Right cardiac atrium (tissue), 5 donors: Measurements from ENCODE around the gene CLEC16A. TPM values are rescaled to one million over a fixed set of nuclear protein-coding genes. Genes with fewer than 3 reads are reported as not detected.
"Not testable (repeated sequence)": the region's sequence is repeated elsewhere in the genome, so short reads cannot be mapped to it uniquely, and the experiment has no call there.

ENCODE experiments used
- ATAC-seq, 2 donors: fragments of 200-7000 bp; cut with Tn5 transposase; one replicate each; pipeline versions ENCODE4 v1.8.0 to v1.9.1; 2020; ENCODE audit warnings: moderate library complexity in 2 of 2, mild to moderate bottlenecking in 1 of 2
- DNase-seq, 3 donors: peaks; one replicate each; pipeline ENCODE4 v3.0.0-alpha.2; 2020
- H3K27ac ChIP-seq: one replicate; pipeline ENCODE4 v1.5.1; 2013; ENCODE audit warnings: mild to moderate bottlenecking, low read length, control low read depth, moderate library complexity
- H3K27me3 ChIP-seq: one replicate; pipeline ENCODE4 v1.6.1; 2013; ENCODE audit not compliant: control insufficient read depth, insufficient read depth
- H3K4me1 ChIP-seq: one replicate; pipeline ENCODE4 v1.6.1; 2013; ENCODE audit warnings: low read length; ENCODE audit not compliant: control insufficient read depth, insufficient read depth
- H3K4me3 ChIP-seq: one replicate; pipeline ENCODE4 v1.5.1; 2013; ENCODE audit warnings: low read length, control low read depth
- H3K9me3 ChIP-seq: one replicate; pipeline ENCODE4 v1.6.1; 2013; ENCODE audit warnings: low read length; ENCODE audit not compliant: control insufficient read depth
- WGBS: extraction: QIAGEN DNeasy Blood & Tissue Kit; methylation state at CpG from one replicate; pipeline ENCODE4 v1.1.7; 2013; 5-methylcytosine and 5-hydroxymethylcytosine counted together
- intact Hi-C, 4 donors: fragments of 100-400 bp; cut with DNase I; formaldehyde crosslinking; loops; one replicate each; pipeline versions ENCODE4 v1.11.0 to v1.14.0; 2022 to 2023
- polyA plus RNA-seq: library from polyadenylated mRNA; stranded (reverse); fragments of 200-250 nt; gene quantifications from one replicate; pipeline ENCODE4 v1.2.3, GENCODE V29; 2013
- total RNA-seq, 4 donors: library from RNA; stranded (reverse); fragmentation: NEBNext Ultra II Directional; extraction: Animal tissue kit (Norgen Biotek cat#: 25700); gene quantifications; one replicate each; pipeline ENCODE4 v1.2.1, GENCODE V29; 2021
- donor health status: healthy with polysubstance abuse.
- donor health status: DM: no; HTN: yes; CAD: no.
- donor health status: DM: no; HTN: no; CAD: no.
- donor health status: DM: no; HTN: yes; CAD: no; lungs with severe emphysema.
- donor health status: DM: yes; HTN: yes; CAD: no.

CLEC16A gene
- total and polyA plus RNA-seq, 5 donors = 14.9 to 31.5 (median 29.2) TPM

GRCh38 chr16:10926094-10926493 is 18.3 kb upstream of the CLEC16A start:
- WGBS = 60% methylated on average over 4 of the region's 4 CpGs
- H3K27me3 ChIP-seq = no peaks in the 10 kb centered on the region
- intact Hi-C loops = loop anchor here in 1 of 4 donors (10.0 kb wide), 1 partner anchor 171 kb away; no protein-coding TSS in a partner anchor
- no peak for ATAC-seq
- H3K4me1 ChIP-seq = peaks cover 12% of the 10 kb centered on the region
- no peak overlapping the region for H3K27ac ChIP-seq
- DNase-seq = no peak
- no peak overlapping the region for H3K4me3 ChIP-seq
- H3K9me3 ChIP-seq = no peaks in the 10 kb centered on the region

DNA sequence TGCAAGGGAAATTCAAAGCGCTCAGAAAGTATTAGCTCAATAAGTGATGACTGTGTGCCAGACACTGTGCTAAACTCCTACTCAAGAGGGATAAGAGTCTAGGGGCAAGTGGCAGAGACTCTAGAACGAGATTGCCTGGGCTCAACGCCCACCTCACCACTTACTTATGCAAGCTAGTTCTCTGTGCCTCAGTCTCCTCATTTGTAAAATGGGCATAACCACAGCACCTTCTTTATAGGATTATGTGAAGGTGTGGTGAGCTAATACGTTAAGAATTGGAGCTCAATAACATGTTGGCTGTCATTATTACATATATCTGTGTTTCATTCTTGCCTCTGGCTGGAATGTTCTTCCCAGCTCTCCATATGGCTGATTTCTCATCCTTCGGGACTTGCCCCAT is 17.5 kb upstream of the CLEC16A start:
- 92% methylated on average over 5 of the region's 5 CpGs for WGBS
- DNase-seq = no peak
- Histone ChIP-seq H3K4me1 (peaks cover 11% of the 10 kb centered on the region), H3K9me3 (no peaks in the 10 kb centered on the region), H3K4me3 (no peak overlapping the region), H3K27ac (no peak overlapping the region), H3K27me3 (no peaks in the 10 kb centered on the region)
- no peak for ATAC-seq
- intact Hi-C loops = loop anchor here in 1 of 4 donors (10.0 kb wide), 1 partner anchor 172 kb away; no protein-coding TSS in a partner anchor

GRCh38 chr16:10927497-10928112 is 16.8 kb upstream of the CLEC16A start:
- Histone ChIP-seq H3K27me3 (no peaks in the 10 kb centered on the region), H3K4me1 (peaks cover 6% of the 10 kb centered on the region), H3K9me3 (no peaks in the 10 kb centered on the region), H3K27ac (no peak overlapping the region), H3K4me3 (no peak overlapping the region)
- DNase-seq (no peak), ATAC-seq (no peak)
- WGBS = 94% methylated on average over 11 of the region's 11 CpGs
- intact Hi-C loops = loop anchor here in 1 of 4 donors (10.0 kb wide), 1 partner anchor 173 kb away; no protein-coding TSS in a partner anchor

- H3K4me1 ChIP-seq = peaks cover 14% of the 10 kb centered on the region
- intact Hi-C loops = loop anchor here in 1 of 4 donors (10.0 kb wide), 1 partner anchor 174 kb away; no protein-coding TSS in a partner anchor
Measured at GRCh38 chr16:10929097-10929496, 15.3 kb upstream of the CLEC16A start.

GRCh38 chr16:10929853-10930754 is 14.3 kb upstream of the CLEC16A start:
- ATAC-seq = peak in 1 of 2 donors; percentile 14
- intact Hi-C loops = loop anchor here in 1 of 4 donors (10.0 kb wide), 1 partner anchor 175 kb away; no protein-coding TSS in a partner anchor
- DNase-seq = no peak
- Histone ChIP-seq H3K27ac (no peak overlapping the region), H3K27me3 (no peaks in the 10 kb centered on the region), H3K4me1 (peaks cover 19% of the 10 kb centered on the region), H3K4me3 (no peak overlapping the region), H3K9me3 (no peaks in the 10 kb centered on the region)
- 64% methylated on average over 15 of the region's 15 CpGs for WGBS

More at GRCh38 chr16:10929097-10929496, 15.3 kb upstream of the CLEC16A start:
- H3K4me3 ChIP-seq, H3K27ac ChIP-seq, ATAC-seq, DNase-seq, H3K27me3 ChIP-seq, H3K9me3 ChIP-seq: not testable (repeated sequence)
- 84% methylated on average over 12 of the region's 12 CpGs for WGBS

- Histone ChIP-seq H3K9me3 (no peaks in the 10 kb centered on the region), H3K27ac (no peak overlapping the region), H3K4me1 (peaks cover 19% of the 10 kb centered on the region), H3K4me3 (no peak overlapping the region), H3K27me3 (no peaks in the 10 kb centered on the region)
- DNase-seq = no peak
- 75% methylated on average over 2 of the region's 2 CpGs for WGBS
- ATAC-seq = no peak
- intact Hi-C loops = no loop called here
Measured at GRCh38 chr16:10930755-10931093, 13.6 kb upstream of the CLEC16A start.

- no peak overlapping the region for H3K4me3 ChIP-seq
- ATAC-seq (no peak), DNase-seq (no peak)
- intact Hi-C loops = no loop called here
- peaks cover 19% of the 10 kb centered on the region for H3K4me1 ChIP-seq
- H3K27ac ChIP-seq = no peak overlapping the region
- H3K27me3 ChIP-seq = no peaks in the 10 kb centered on the region
- 56% methylated on average over 7 of the region's 7 CpGs for WGBS
- no peaks in the 10 kb centered on the region for H3K9me3 ChIP-seq
Measured at GRCh38 chr16:10931134-10931533, 13.2 kb upstream of the CLEC16A start.

GRCh38 chr16:10931977-10932632 is 12.3 kb upstream of the CLEC16A start:
- no peak overlapping the region for H3K27ac ChIP-seq

DNA sequence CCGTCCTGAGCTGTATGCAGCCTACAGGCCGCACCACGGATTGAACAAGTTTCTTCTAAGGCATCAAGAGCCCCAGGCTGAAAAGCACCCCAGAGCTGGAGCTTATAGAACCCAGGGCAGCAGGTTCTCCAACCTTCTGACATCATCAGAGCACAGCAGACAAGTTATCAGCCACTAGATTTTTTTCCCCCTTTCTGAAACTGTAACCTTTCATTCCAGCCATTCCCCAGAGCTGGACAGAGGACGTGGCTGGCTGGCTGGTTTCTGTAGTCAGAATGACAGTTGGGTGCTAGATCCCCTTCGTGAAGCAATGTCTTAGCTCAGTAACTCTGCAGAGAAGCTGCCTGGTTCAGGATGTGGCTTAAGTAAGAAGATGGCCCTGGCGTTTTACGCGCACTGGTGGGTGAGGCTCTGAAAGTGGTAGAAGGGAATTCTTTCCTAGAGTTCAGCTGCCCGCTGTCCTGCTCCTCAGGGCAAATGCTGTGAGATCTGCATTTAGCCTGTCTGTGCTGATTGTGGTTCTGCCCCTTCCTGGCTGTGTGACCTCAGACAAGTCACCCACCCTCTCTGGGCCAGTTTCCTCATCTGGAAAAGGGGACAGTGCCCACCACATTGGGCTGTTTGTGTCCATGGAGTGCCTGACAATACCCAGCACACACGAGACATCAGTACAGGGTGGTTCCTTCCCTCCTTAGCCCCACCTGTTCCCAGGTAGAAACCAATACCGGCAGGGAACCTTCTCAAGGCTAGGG is 11.2 kb upstream of the CLEC16A start:
- peaks cover 30% of the 10 kb centered on the region for H3K4me1 ChIP-seq
- no peak for ATAC-seq
- H3K4me3 ChIP-seq = no peak overlapping the region

More at GRCh38 chr16:10931977-10932632, 12.3 kb upstream of the CLEC16A start:
- WGBS = 94% methylated on average over 11 of the region's 11 CpGs
- intact Hi-C loops = no loop called here
- Histone ChIP-seq H3K9me3 (no peaks in the 10 kb centered on the region), H3K27me3 (no peaks in the 10 kb centered on the region), H3K4me1 (peaks cover 23% of the 10 kb centered on the region), H3K4me3 (no peak overlapping the region)
- ATAC-seq = no peak
- no peak for DNase-seq

DNA sequence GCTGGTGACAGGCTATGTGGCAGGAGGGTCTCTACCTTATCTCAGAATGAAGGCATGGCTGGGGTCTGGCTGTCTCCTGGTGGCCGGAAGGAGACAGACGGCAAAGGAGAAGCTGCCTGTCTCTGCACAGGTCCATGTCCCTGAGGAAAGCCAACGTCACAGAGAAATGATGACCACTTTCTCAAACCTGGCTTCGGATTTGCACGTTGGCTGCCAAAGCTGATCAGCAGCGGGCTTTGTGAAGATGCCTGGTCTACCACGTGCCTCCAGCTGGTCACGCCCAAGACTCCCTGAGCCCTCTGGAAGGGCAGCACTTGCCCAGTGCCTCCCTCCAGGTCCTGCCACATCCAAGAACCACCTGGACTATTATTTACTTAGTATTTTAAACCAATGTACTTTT is 10.5 kb upstream of the CLEC16A start:
- WGBS = 62% methylated on average over 8 of the region's 8 CpGs
- intact Hi-C loops = no loop called here
- DNase-seq = peak in 1 of 3 donors; percentile 54
- Histone ChIP-seq H3K4me3 (no peak overlapping the region), H3K27me3 (no peaks in the 10 kb centered on the region), H3K27ac (peak overlapping the region; percentile 21), H3K9me3 (no peaks in the 10 kb centered on the region), H3K4me1 (peaks cover 34% of the 10 kb centered on the region)
- ATAC-seq = no peak

More for the DNA sequence above, 11.2 kb upstream of the CLEC16A start:
- intact Hi-C loops = no loop called here
- no peaks in the 10 kb centered on the region for H3K9me3 ChIP-seq
- H3K27ac ChIP-seq = peak overlapping the region; percentile 21
- 74% methylated on average over 11 of the region's 11 CpGs for WGBS
- DNase-seq = no peak
- no peaks in the 10 kb centered on the region for H3K27me3 ChIP-seq
